Esophagus mucosa (tissue), 1 donor: ENCODE measurements around the gene ADM2. TPM values are rescaled to one million over a fixed set of nuclear protein-coding genes. Genes with fewer than 3 reads are reported as not detected.

ENCODE experiments used
- ATAC-seq: fragments of 200-7000 bp; cut with Tn5 transposase; one replicate; pipeline ENCODE4 v1.9.1; 2020
- total RNA-seq: library from RNA; stranded (reverse); gene quantifications from one replicate; pipeline ENCODE4 v1.2.4, GENCODE V29; 2023
- donor health status: DM: yes; HTN: yes; CAD: no.

Gene ADM2
- total RNA-seq, 1 donor from 2014 or later = 11.7 TPM

- ATAC-seq = no peak
These were observed 36.1 kb upstream of the ADM2 start for GRCh38 chr22:50445071-50445879.

GRCh38 chr22:50445880-50446707 lies 35.2 kb upstream of the ADM2 start:
- ATAC-seq = no peak

GRCh38 chr22:50446708-50447575 lies 34.4 kb upstream of the ADM2 start:
- ATAC-seq = peak; percentile 7

GRCh38 chr22:50447576-50448551 lies 33.5 kb upstream of the ADM2 start:
- peak; percentile 25 for ATAC-seq

- ATAC-seq = no peak
These were observed 28.7 kb upstream of the ADM2 start for GRCh38 chr22:50452649-50453048.

GRCh38 chr22:50454556-50455075 lies 26.7 kb upstream of the ADM2 start:
- ATAC-seq = no peak

- no peak for ATAC-seq
These were observed 26.1 kb upstream of the ADM2 start for GRCh38 chr22:50455201-50455600.

- ATAC-seq = no peak
These were observed 25.3 kb upstream of the ADM2 start for GRCh38 chr22:50456026-50456425.

- no peak for ATAC-seq
These were observed 24.7 kb upstream of the ADM2 start for GRCh38 chr22:50456466-50457234.

- no peak for ATAC-seq
These were observed 22.3 kb upstream of the ADM2 start for GRCh38 chr22:50459016-50459415.

- ATAC-seq = no peak
These were observed 21.7 kb upstream of the ADM2 start for GRCh38 chr22:50459496-50460140.

GRCh38 chr22:50460938-50461337 lies 20.4 kb upstream of the ADM2 start:
- ATAC-seq = peak; percentile 85

GRCh38 chr22:50461536-50461935 lies 19.8 kb upstream of the ADM2 start:
- ATAC-seq = no peak

- ATAC-seq = no peak
These were observed 19.3 kb upstream of the ADM2 start for GRCh38 chr22:50461979-50462540.

- no peak for ATAC-seq
These were observed 18.0 kb upstream of the ADM2 start for GRCh38 chr22:50463188-50463900.

- ATAC-seq = no peak
These were observed 16.9 kb upstream of the ADM2 start for GRCh38 chr22:50464451-50464850.

GRCh38 chr22:50465066-50465930 lies 16.0 kb upstream of the ADM2 start:
- ATAC-seq = no peak

- ATAC-seq = no peak
These were observed 14.0 kb upstream of the ADM2 start for GRCh38 chr22:50467341-50467740.
